Activated CD8-positive, alpha-beta memory T cell treated with anti-CD3 and anti-CD28 coated beads, Interleukin-2, amount 50 U/mL, for 48 hours (primary cell): ENCODE results near the gene COBL.

ENCODE experiments used
- DNase-seq: peaks from one replicate; pipeline ENCODE4 v3.0.0-alpha.2; 2020

COBL gene

DNA sequence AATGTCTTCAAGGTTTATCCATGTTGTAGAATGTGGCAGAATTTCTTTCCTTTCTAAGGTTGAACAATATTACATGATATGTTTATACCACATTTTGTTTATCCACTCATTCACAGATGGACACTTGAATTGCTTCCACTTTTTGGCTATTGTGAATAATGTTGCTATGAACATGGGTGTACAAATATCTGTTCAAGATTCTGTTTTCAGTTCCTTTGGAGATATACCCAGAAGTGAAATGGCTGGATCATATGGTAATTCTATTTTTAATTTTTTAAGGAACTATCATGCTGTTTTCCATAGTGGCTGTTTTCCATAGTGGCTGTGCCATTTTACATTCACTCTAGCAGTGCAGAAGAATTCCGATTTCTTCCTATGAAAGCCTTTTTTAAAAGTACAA lies 339.2 kb downstream of the COBL start:
- DNase-seq = no peak

DNA sequence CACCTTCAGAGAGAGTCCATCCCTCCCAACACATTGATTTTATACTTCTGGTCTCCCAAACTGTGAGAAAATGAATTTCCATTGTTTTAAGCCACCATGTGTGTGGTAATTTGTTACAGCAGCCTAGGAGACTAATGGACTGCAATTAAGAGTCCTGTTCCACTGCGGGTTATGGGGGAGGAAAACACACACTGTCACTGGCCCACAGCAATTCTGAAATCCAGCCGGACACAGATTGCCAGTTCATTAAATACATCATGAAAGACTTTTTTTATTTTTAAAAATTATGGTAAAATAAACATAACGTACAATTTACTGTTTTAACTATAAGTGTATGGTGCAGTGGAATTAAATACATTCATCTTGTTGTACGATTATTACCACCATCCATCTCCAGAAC lies 340.5 kb downstream of the COBL start:
- no peak for DNase-seq

DNA sequence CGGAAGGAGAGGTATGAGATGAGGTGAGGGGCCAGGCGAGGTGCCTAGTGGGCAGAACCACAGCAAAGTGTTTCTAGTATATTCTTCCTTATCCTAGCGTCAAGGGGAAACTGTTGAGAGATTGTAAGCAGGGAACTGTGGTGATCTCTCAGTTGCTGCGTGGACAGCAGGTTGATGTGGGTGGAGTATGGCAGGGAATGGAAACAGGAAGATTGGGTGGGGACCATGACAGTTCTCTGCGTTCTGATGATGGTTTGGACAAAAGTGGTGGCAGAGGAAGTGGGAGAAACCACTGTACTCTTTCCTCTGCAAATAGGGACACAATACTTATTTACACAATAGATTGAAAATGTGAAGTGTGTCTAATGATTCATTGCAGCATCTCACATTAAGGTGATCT lies 342.4 kb downstream of the COBL start:
- DNase-seq = no peak

DNA sequence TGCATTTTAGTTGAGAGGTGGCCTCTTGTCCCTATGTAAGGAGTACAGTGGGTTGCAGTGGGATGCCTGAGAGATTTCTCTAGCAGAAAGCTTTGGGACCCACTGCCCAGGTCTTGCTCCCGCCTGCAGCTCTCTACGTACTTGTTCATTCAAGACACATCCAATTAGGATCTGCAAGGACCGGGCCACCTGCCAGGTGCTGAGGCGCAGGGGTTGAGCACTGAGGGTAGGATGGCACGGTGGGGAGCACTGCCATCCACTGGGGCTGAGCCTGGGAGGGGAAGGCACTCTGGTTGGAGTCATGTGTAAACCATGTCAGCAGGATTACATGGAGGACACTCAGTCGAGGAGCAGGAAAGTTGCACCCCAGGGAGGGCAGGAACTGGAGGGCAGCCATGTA lies 342.8 kb downstream of the COBL start:
- no peak for DNase-seq

DNA sequence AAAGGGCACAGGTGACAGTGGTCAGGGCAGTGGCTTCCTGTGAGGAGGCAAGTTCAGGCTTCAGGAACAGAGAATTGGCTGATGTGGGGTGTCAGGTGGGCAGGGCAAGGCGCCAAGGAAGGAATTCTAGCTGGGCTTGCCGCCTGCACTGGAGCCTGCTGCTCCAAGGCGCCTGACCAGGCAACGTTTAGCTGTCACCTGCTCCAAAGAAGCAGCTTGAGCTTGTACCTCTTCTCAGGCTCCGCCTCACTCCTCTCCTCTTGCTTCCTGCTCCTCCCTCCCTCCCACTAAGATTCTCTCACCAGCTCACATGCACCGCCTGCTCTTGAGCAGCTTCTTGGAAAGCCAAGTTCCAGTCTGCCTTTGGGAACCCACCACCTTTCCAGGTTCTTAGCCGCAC lies 346.5 kb downstream of the COBL start:
- DNase-seq = no peak
